ENCODE measurements around the gene HBB.

The HBB gene

GRCh38 chr11:5224538-5225479 lies 2.1 kb downstream of the HBB start:
- no peak for DNase-seq

- DNase-seq = no peak
These were observed 3.2 kb downstream of the HBB start for GRCh38 chr11:5223686-5224085.

GRCh38 chr11:5223146-5223545 lies 3.7 kb downstream of the HBB start:
- no peak for DNase-seq

- DNase-seq = no peak
These were observed 16.4 kb downstream of the HBB start for GRCh38 chr11:5210376-5210885.

- peak; percentile 33 for DNase-seq
These were observed 22.1 kb downstream of the HBB start for GRCh38 chr11:5204787-5205186.

- no peak for DNase-seq
These were observed 23.5 kb downstream of the HBB start for GRCh38 chr11:5203366-5203765.

- DNase-seq = no peak
These were observed 26.3 kb downstream of the HBB start, which contains the start of gene OR51V1 for GRCh38 chr11:5200582-5200981. OR51V1 (minus strand) TSS chr11:5200682; CDS start chr11:5200682, 0 bp downstream.

- DNase-seq = no peak
These were observed 28.6 kb downstream of the HBB start for GRCh38 chr11:5198285-5198684.

GRCh38 chr11:5197536-5197935 lies 29.3 kb downstream of the HBB start:
- DNase-seq = no peak

- DNase-seq = no peak
These were observed 30.1 kb downstream of the HBB start for GRCh38 chr11:5196731-5197130.

GRCh38 chr11:5196067-5196466 lies 30.8 kb downstream of the HBB start:
- no peak for DNase-seq

- DNase-seq = no peak
These were observed 34.1 kb downstream of the HBB start for GRCh38 chr11:5192738-5193137.

GRCh38 chr11:5188201-5188600 lies 38.7 kb downstream of the HBB start:
- no peak for DNase-seq

GRCh38 chr11:5178046-5178837 lies 48.6 kb downstream of the HBB start:
- DNase-seq = no peak

Data from RPMI8226 (cell line).